Activated CD4-positive, alpha-beta T cell treated with anti-CD3 and anti-CD28 coated beads, Interleukin-2, amount 10 ng/mL, durations not matched to agents 7 days and 5 days (primary cell): Measurements from ENCODE around the gene MCM5. TPM values are rescaled to one million over a fixed set of nuclear protein-coding genes. Genes with fewer than 3 reads are reported as not detected.
"Not testable (repeated sequence)": the region's sequence is repeated elsewhere in the genome, so short reads cannot be mapped to it uniquely, and the experiment has no call there.

Experiments
- CTCF ChIA-PET: fragments of 350-600 bp; sonication (Branson Sonifier 250); formaldehyde crosslinking; loops from one replicate; lab custom pipeline; 2021; ENCODE audit warnings: antibody characterized with exemption; lab: Charles Lee
- POLR2A ChIA-PET: fragments of 350-600 bp; sonication (Branson Sonifier 250); formaldehyde crosslinking; loops from one replicate; lab custom pipeline; 2021; ENCODE audit warnings: antibody characterized with exemption; lab: Charles Lee
- DNase-seq: peaks from one replicate; pipeline ENCODE4 v3.0.0-alpha.2; 2020
- H3K27ac Mint-ChIP-seq: one replicate; pipeline ENCODE4 v1.8.0; 2021; ENCODE audit warnings: mild to moderate bottlenecking, moderate library complexity, mixed read lengths
- H3K27me3 Mint-ChIP-seq: one replicate; pipeline ENCODE4 v1.8.0; 2021; ENCODE audit warnings: mixed read lengths
- H3K36me3 Mint-ChIP-seq: one replicate; pipeline ENCODE4 v1.8.0; 2021; ENCODE audit warnings: low read depth, mixed read lengths
- H3K4me1 Mint-ChIP-seq: one replicate; pipeline ENCODE4 v1.8.0; 2021; ENCODE audit warnings: mixed read lengths
- H3K4me3 Mint-ChIP-seq: one replicate; pipeline ENCODE4 v1.8.0; 2021; ENCODE audit warnings: mild to moderate bottlenecking, moderate library complexity, mixed read lengths
- H3K9me3 Mint-ChIP-seq: one replicate; pipeline ENCODE4 v1.8.0; 2021; ENCODE audit warnings: mixed read lengths
- total RNA-seq, 2 experiments: library from RNA; stranded (reverse); gene quantifications; one replicate each; pipeline ENCODE4 v1.2.3, GENCODE V29; 2021

MCM5 gene
- total RNA-seq, 2 experiments from 2014 or later: 208 to 233 TPM

GRCh38 chr22:35426801-35427140, 26.8 kb downstream of the MCM5 start:
- no peak for DNase-seq
- ChIA-PET CTCF (interaction anchor here (0.7 to 1.1 kb wide), 2 partner anchors 14 to 126 kb away, joined by 4 to 5 read pairs; no protein-coding TSS in a partner anchor), POLR2A (no interaction called here)
- H3K27ac Mint-ChIP-seq: no peak overlapping the region
- no peaks in the 10 kb centered on the region for H3K9me3 Mint-ChIP-seq
- no peak overlapping the region for H3K4me3 Mint-ChIP-seq
- peaks cover 28% of the 10 kb centered on the region for H3K36me3 Mint-ChIP-seq
- no peaks in the 10 kb centered on the region for H3K27me3 Mint-ChIP-seq
- H3K4me1 Mint-ChIP-seq: no peaks in the 10 kb centered on the region

DNA sequence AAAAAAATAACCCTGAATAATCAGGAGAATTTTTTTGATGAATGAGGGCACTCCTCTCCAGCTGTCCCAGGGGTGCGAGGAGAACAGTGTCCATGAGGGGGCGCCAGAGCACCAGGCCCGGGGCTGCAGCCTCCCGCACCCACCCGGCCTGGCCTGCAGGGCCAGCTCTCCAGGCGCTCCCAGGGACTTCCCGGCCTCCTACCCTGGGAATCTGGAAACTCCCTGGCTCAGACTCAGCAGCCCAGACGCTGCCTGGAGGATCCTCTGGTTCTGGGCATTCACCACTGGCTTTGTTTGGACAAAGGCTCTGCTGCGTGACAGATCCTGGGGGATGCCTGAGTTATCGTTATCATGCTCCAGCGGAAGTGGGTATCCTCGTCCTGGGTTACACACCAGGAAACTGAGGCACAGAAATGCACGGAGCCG, 31.0 kb downstream of the MCM5 start:
- POLR2A ChIA-PET: no interaction called here

DNA sequence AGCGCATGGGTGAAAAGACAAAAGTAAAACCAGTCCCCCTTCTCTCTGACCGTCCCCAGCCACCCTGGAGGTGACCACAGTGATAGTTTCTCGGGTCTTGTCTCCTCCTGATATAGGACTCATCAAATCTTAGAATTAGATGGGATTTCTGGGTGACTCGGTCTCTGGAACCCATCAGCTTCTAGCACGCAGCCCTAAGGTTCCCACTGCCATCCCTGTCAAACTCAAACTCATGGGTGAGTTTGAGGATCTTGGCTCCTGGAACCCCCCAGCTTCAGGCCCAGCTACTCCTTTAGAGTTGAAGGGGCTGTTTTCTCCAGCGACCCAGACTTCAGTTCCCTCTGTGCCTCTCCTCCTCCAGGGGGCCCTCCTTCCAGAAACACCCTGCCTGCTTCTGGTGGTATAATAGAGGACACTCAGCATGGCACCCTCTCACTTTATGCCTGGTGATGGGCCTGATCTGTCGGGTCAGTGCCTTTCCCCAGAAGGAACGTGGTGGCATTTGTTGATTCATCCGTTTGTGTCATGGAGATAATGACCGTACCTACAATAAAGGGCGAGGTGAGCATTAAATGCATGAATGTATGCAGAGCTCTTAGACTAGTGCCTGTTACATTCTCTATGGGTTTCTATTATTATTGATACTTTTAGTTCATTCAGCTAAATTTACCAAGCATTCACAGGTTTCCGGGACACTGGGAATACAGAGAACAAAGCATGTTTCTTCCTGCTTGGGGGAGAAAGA, 31.7 kb downstream of the MCM5 start:
- peaks cover 2% of the 10 kb centered on the region for H3K4me1 Mint-ChIP-seq
- H3K27ac Mint-ChIP-seq: peak overlapping the region; percentile 22
- no peak overlapping the region for H3K4me3 Mint-ChIP-seq
- CTCF ChIA-PET: interaction anchor here (0.6 to 1.4 kb wide), 5 partner anchors 17 to 180 kb away, joined by 3 to 4 read pairs (median 3); no protein-coding TSS in a partner anchor
- POLR2A ChIA-PET: no interaction called here
- H3K27me3 Mint-ChIP-seq: no peaks in the 10 kb centered on the region
- no peak for DNase-seq
- H3K36me3 Mint-ChIP-seq: peaks cover 51% of the 10 kb centered on the region
- H3K9me3 Mint-ChIP-seq: peaks cover 2% of the 10 kb centered on the region

More for the DNA sequence above, 31.0 kb downstream of the MCM5 start:
- Mint-ChIP-seq H3K36me3 (peaks cover 52% of the 10 kb centered on the region), H3K27me3 (no peaks in the 10 kb centered on the region), H3K4me3 (no peak overlapping the region), H3K4me1 (peaks cover 2% of the 10 kb centered on the region), H3K9me3 (peaks cover 2% of the 10 kb centered on the region), H3K27ac (no peak overlapping the region)
- DNase-seq: peak; percentile 58
- CTCF ChIA-PET: interaction anchor here (0.6 to 1.4 kb wide), 8 partner anchors 10 to 181 kb away, joined by 3 to 9 read pairs (median 3); no protein-coding TSS in a partner anchor

- Mint-ChIP-seq H3K4me1 (peaks cover 2% of the 10 kb centered on the region), H3K27me3 (no peaks in the 10 kb centered on the region), H3K36me3 (peaks cover 49% of the 10 kb centered on the region), H3K27ac (no peak overlapping the region), H3K4me3 (no peak overlapping the region), H3K9me3 (peaks cover 2% of the 10 kb centered on the region)
- POLR2A ChIA-PET: interaction anchor here (0.6 kb wide), 1 partner anchor 57 kb away, joined by 3 read pairs; no protein-coding TSS in a partner anchor
- DNase-seq: no peak
- CTCF ChIA-PET: interaction anchor here (0.9 kb wide), 1 partner anchor 16 kb away, joined by 3 read pairs; no protein-coding TSS in a partner anchor
Measured at GRCh38 chr22:35432228-35432905, 32.4 kb downstream of the MCM5 start.

GRCh38 chr22:35434061-35434710, 34.2 kb downstream of the MCM5 start:
- POLR2A ChIA-PET: no interaction called here
- Mint-ChIP-seq H3K27me3 (no peaks in the 10 kb centered on the region), H3K4me1 (peaks cover 2% of the 10 kb centered on the region), H3K4me3 (no peak overlapping the region), H3K36me3 (peaks cover 60% of the 10 kb centered on the region), H3K9me3 (peaks cover 4% of the 10 kb centered on the region), H3K27ac (peak overlapping the region; percentile 55)
- no peak for DNase-seq
- CTCF ChIA-PET: interaction anchor here (0.6 kb wide), 2 partner anchors 12 to 18 kb away, joined by 3 read pairs; no protein-coding TSS in a partner anchor

DNA sequence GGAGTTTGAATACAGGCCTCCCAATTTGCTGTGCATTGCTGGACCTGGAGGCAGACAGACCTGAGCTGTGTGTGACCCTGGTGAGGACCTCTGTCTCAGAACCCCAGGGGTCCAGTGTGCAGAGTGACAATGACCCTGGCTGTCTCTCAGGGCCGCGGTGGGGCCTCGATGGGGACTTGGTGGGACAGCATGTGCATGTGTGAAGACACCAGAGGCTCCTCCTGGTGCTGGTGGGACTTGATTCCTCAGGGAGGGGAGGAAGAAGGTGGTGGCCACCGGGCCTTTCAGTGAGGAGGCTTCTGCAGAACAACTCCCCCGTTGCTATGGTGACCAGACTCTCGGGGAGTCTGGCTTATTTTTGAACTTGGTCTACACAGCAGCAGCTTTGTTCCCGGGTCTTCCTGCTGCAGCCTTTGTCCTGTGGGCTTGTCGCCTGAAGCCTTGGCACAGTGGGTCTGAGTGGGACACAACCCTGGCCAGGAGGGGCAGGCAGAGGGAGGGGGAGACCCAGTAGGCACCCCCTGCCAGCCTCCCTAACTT, 35.3 kb downstream of the MCM5 start:
- H3K36me3 Mint-ChIP-seq: peaks cover 55% of the 10 kb centered on the region
- ChIA-PET CTCF (interaction anchor here (0.7 kb wide), 1 partner anchor 12 kb away, joined by 6 read pairs; no protein-coding TSS in a partner anchor), POLR2A (no interaction called here)
- H3K27ac Mint-ChIP-seq: no peak overlapping the region
- peaks cover 2% of the 10 kb centered on the region for H3K4me1 Mint-ChIP-seq
- H3K27me3 Mint-ChIP-seq: no peaks in the 10 kb centered on the region
- H3K4me3 Mint-ChIP-seq: no peak overlapping the region
- no peak for DNase-seq
- peaks cover 4% of the 10 kb centered on the region for H3K9me3 Mint-ChIP-seq

DNA sequence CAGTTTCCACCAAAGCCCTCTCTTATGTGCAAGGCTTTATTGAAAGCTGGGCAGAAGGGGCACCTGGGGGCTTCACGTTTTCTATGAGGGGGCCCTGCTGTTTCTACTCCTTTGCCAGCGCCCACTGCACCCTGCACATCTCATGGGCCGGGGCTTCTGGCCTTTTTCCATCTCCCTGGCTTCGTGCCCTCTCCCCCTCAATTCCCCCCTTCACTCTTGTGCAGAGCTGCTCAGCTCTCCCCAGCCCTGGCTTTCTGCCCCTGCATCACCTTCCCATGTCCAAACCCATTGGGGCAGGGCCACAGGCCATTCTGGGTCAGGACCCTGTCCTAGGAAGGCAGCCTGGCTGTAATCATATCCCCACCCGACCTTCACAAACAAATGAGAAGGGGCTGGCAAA, 36.5 kb downstream of the MCM5 start:
- H3K27ac Mint-ChIP-seq: no peak overlapping the region
- peaks cover 2% of the 10 kb centered on the region for H3K4me1 Mint-ChIP-seq
- POLR2A ChIA-PET: no interaction called here
- DNase-seq: no peak
- peaks cover 4% of the 10 kb centered on the region for H3K9me3 Mint-ChIP-seq
- CTCF ChIA-PET: no interaction called here
- no peak overlapping the region for H3K4me3 Mint-ChIP-seq
- H3K27me3 Mint-ChIP-seq: no peaks in the 10 kb centered on the region
- peaks cover 53% of the 10 kb centered on the region for H3K36me3 Mint-ChIP-seq

DNA sequence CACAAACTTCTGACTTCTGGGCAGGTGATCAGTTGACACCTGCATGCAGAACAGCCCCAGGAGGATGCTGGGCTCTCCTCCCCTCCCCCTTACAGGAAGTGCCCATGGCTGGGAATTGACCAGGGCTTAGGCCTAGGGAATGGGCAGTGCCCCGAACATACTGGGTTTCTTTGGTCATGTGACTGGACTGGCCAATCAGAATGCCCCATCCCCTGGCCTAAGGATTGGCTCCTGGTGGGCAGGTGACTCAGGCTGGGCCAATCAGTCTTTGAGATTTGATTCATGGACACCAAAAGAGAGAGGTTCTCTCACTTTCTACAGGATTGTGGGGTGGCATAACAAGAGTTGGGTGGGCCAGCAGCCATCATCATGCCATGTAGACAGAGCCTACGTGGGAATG, 37.1 kb downstream of the MCM5 start:
- Mint-ChIP-seq H3K4me3 (no peak overlapping the region), H3K27ac (no peak overlapping the region), H3K27me3 (no peaks in the 10 kb centered on the region), H3K4me1 (peaks cover 2% of the 10 kb centered on the region), H3K9me3 (peaks cover 4% of the 10 kb centered on the region), H3K36me3 (peaks cover 47% of the 10 kb centered on the region)
- DNase-seq: no peak
- POLR2A ChIA-PET: no interaction called here
- CTCF ChIA-PET: no interaction called here

DNA sequence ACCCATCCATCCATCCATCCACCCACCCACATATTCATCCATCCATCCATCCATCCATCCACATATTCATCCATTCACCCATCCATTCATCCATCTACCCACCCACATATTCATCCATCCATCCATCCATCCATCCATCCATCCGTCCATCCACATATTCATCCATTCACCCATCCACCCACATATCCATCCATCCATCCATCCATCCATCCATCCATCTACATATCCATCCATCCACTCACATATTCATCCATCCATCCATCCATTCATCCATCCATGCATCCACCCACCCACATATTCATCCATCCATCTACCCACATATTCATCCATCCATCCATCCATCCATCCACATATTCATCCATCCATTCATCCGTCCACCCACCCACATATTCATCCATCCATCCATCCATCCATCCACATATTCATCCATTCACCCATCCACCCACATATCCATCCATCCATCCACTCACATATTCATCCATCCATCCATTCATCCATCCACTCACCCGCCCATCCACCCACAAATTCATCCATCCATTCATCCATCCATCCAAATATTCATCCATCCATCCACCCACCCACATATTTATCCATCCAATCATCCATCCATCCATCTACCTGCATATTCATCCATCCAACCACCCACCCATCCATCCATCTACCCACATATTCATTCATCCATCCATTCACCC, 38.9 kb downstream of the MCM5 start:
- H3K27me3 Mint-ChIP-seq, DNase-seq, H3K4me1 Mint-ChIP-seq, H3K27ac Mint-ChIP-seq, CTCF ChIA-PET, POLR2A ChIA-PET, H3K4me3 Mint-ChIP-seq, H3K9me3 Mint-ChIP-seq: not testable (repeated sequence)
- H3K36me3 Mint-ChIP-seq: peaks cover 30% of the 10 kb centered on the region

GRCh38 chr22:35439365-35439717, 39.4 kb downstream of the MCM5 start:
- H3K36me3 Mint-ChIP-seq: peaks cover 25% of the 10 kb centered on the region
- H3K9me3 Mint-ChIP-seq: peaks cover 2% of the 10 kb centered on the region
- POLR2A ChIA-PET: no interaction called here

DNA sequence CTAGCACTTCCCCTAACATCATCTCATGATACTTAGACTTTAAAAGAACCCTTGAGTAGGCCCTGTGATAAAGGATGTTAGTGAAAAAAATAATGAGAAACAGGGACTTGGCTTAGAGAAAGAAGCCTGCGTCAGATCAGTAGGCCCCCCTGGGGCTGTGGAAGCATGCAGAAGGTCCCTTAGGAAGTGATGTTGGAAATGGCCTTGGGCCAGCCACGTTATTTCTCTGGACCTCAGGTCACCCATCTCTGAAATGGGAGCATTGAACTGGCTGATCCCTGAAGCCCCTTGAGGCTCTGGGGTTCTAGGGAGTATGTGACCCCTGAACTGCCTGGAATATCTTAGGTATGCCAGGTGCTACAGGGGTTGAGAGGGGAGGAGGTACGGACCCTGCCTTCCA, 40.2 kb downstream of the MCM5 start:
- no peak overlapping the region for H3K27ac Mint-ChIP-seq

More at GRCh38 chr22:35439365-35439717, 39.4 kb downstream of the MCM5 start:
- CTCF ChIA-PET: no interaction called here
- DNase-seq: no peak
- H3K27me3 Mint-ChIP-seq: no peaks in the 10 kb centered on the region
- H3K27ac Mint-ChIP-seq: no peak overlapping the region
- no peak overlapping the region for H3K4me3 Mint-ChIP-seq
- H3K4me1 Mint-ChIP-seq: peaks cover 5% of the 10 kb centered on the region

GRCh38 chr22:35441489-35442100, 41.7 kb downstream of the MCM5 start:
- Mint-ChIP-seq H3K4me1 (peaks cover 3% of the 10 kb centered on the region), H3K4me3 (no peak overlapping the region), H3K9me3 (peaks cover 2% of the 10 kb centered on the region), H3K27me3 (no peaks in the 10 kb centered on the region), H3K27ac (no peak overlapping the region), H3K36me3 (peaks cover 20% of the 10 kb centered on the region)
- ChIA-PET CTCF (no interaction called here), POLR2A (no interaction called here)
- DNase-seq: no peak

More for the DNA sequence above, 40.2 kb downstream of the MCM5 start:
- ChIA-PET CTCF (no interaction called here), POLR2A (no interaction called here)
- Mint-ChIP-seq H3K36me3 (peaks cover 21% of the 10 kb centered on the region), H3K4me3 (no peak overlapping the region), H3K9me3 (peaks cover 2% of the 10 kb centered on the region), H3K27me3 (no peaks in the 10 kb centered on the region), H3K4me1 (peaks cover 3% of the 10 kb centered on the region)
- no peak for DNase-seq
